Measurements from ENCODE around the gene SUPT6H.

DNA sequence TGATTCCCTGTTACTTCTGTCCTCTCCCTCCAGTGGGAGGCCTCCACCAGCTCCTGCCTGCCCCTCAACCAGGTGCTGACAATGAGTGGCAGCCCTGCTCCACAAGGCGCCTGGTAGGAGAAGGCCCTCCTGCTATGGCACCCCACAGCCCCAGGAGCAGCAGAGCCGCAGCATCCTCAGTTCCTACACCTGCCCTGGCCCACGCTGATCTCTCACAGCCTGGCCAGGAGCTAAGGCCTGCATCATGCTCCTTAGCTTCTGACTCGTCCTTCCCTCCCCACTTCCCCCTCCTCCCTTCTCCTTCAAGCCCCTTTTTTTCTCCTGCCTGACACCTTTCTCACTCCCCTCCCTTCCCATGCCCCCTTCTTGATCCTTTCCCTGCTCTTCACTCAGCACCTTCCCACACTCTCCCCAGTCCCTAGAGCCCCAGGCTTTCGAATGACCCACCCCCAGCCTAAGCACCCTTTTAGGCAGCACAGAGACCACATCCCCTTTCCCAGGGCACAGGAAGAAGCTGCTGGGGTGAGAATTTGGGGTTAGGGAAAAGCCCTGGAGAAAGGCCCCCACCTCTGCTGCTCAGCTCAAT is 43.2 kb downstream of the SUPT6H start:
- TF ChIP-seq, protein P1, sequence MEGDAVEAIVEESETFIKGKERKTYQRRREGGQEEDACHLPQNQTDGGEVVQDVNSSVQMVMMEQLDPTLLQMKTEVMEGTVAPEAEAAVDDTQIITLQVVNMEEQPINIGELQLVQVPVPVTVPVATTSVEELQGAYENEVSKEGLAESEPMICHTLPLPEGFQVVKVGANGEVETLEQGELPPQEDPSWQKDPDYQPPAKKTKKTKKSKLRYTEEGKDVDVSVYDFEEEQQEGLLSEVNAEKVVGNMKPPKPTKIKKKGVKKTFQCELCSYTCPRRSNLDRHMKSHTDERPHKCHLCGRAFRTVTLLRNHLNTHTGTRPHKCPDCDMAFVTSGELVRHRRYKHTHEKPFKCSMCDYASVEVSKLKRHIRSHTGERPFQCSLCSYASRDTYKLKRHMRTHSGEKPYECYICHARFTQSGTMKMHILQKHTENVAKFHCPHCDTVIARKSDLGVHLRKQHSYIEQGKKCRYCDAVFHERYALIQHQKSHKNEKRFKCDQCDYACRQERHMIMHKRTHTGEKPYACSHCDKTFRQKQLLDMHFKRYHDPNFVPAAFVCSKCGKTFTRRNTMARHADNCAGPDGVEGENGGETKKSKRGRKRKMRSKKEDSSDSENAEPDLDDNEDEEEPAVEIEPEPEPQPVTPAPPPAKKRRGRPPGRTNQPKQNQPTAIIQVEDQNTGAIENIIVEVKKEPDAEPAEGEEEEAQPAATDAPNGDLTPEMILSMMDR (IDR thresholded peaks at IDR 0.05; ENCODE audit: low read length), result no peak
- no peak for TF ChIP-seq EZH2 (IDR thresholded peaks at IDR 0.05; ENCODE audit: borderline replicate concordance, low read length)

Data from OCI-LY1 (cell line).